HepG2 (cell line): ENCODE data around the gene MTX1. TPM values are rescaled to one million over a fixed set of nuclear protein-coding genes. Genes with fewer than 3 reads are reported as not detected.

Experiments
- CTCF ChIP-seq: sonication (generic); formaldehyde crosslinking; IDR thresholded peaks from 2 replicates; pipeline ENCODE4 v1.5.0; 2020; ENCODE audit warnings: mild to moderate bottlenecking, missing genetic modification reagents, moderate library complexity
- KAT8 ChIP-seq: IDR thresholded peaks from 2 replicates; pipeline ENCODE4 v1.6.1; 2016; ENCODE audit warnings: missing genetic modification reagents, missing compliant biosample characterization
- NFYB ChIP-seq: sonication (generic); formaldehyde crosslinking; IDR thresholded peaks from 2 replicates; pipeline ENCODE4 v1.4.0; 2020; ENCODE audit warnings: missing genetic modification reagents
- PCBP1 ChIP-seq: fragments of 200-400 bp; formaldehyde crosslinking; IDR thresholded peaks from 2 replicates; pipeline ENCODE4 v1.6.1; 2017; ENCODE audit warnings: mild to moderate bottlenecking, low read depth, low read length, borderline replicate concordance
- RAD21 ChIP-seq: fragments of 450-650 bp; formaldehyde crosslinking; IDR thresholded peaks from 2 replicates; pipeline ENCODE4 v1.5.0; 2020; ENCODE audit warnings: mild to moderate bottlenecking
- SUZ12 ChIP-seq: fragments of 150-350 bp; IDR thresholded peaks from 2 replicates; pipeline ENCODE4 v1.6.1; 2014; ENCODE audit warnings: low read depth, low read length
- ZC3H4 ChIP-seq: sonication (generic); formaldehyde crosslinking; IDR thresholded peaks from 2 replicates; pipeline ENCODE4 v1.4.0; 2020; ENCODE audit warnings: missing genetic modification reagents, borderline replicate concordance
- ZEB1 ChIP-seq: IDR thresholded peaks from 2 replicates; pipeline ENCODE4 v1.6.1; 2012; ENCODE audit warnings: mild to moderate bottlenecking, low read depth, inconsistent platforms; ENCODE audit not compliant: insufficient replicate concordance
- ZNF142 ChIP-seq: sonication (generic); formaldehyde crosslinking; IDR thresholded peaks from 2 replicates; pipeline ENCODE4 v1.4.0; 2020; ENCODE audit warnings: missing genetic modification reagents
- ZNF234 ChIP-seq: sonication (generic); formaldehyde crosslinking; conservative IDR thresholded peaks from 2 replicates; pipeline ENCODE4 v1.5.1; 2020; ENCODE audit warnings: mild to moderate bottlenecking, missing genetic modification reagents
- ZNF276 ChIP-seq: sonication (generic); formaldehyde crosslinking; IDR thresholded peaks from 2 replicates; pipeline ENCODE4 v1.4.0; 2020; ENCODE audit warnings: mild to moderate bottlenecking, low read depth, missing genetic modification reagents
- ZNF432 ChIP-seq: sonication (generic); formaldehyde crosslinking; IDR thresholded peaks from 2 replicates; pipeline ENCODE4 v1.5.0; 2020; ENCODE audit warnings: missing genetic modification reagents, mild to moderate bottlenecking, borderline replicate concordance
- ZNF512 ChIP-seq: sonication (generic); formaldehyde crosslinking; IDR thresholded peaks from 2 replicates; pipeline ENCODE4 v1.4.0; 2020; ENCODE audit warnings: mild to moderate bottlenecking, missing genetic modification reagents
- ZSCAN29 ChIP-seq: sonication (generic); formaldehyde crosslinking; conservative IDR thresholded peaks from 2 replicates; pipeline ENCODE4 v1.4.0; 2020; ENCODE audit warnings: mild to moderate bottlenecking, missing genetic modification reagents
- ZSCAN31 ChIP-seq: sonication (generic); formaldehyde crosslinking; IDR thresholded peaks from 2 replicates; pipeline ENCODE4 v1.5.0; 2020; ENCODE audit warnings: low read depth, mild to moderate bottlenecking, missing genetic modification reagents
- polyA plus RNA-seq, 8 experiments: library from polyadenylated mRNA; depleted of rRNA in 3 of 8; stranded (reverse) in 7 of 8; unstranded in 1 of 8; fragments of >200 nt; fragmentation: Illumina TruSeq in 4 of 8; extraction: Trizol in 4 of 8; gene quantifications; 2 replicates each; pipeline versions ENCODE4 v1.2.1 to v1.2.3, GENCODE V29; 2011 to 2016; ENCODE audit warnings: low read depth in 4 of 8, missing spikeins in 1 of 8, mixed read lengths in 1 of 8; ENCODE audit not compliant: insufficient read depth in 1 of 8
- total RNA-seq, 5 experiments: library from RNA; depleted of rRNA; stranded (reverse); fragments of >200 nt; fragmentation: Illumina TruSeq; extraction: Trizol; gene quantifications; 2 replicates each; pipeline ENCODE4 v1.2.3, GENCODE V29; 2016; ENCODE audit warnings: low read depth in 1 of 5

The MTX1 gene
- total and polyA plus RNA-seq, 2 of the 13 experiments (the other 11 are each of a cell fraction or from before 2014, with no cell fraction given) = 64.5 to 72.6 TPM

GRCh38 chr1:155193275-155193990 lies 15.1 kb upstream of the MTX1 start (continued):
- TF ChIP-seq ZNF432 (no peak), CTCF (CRISPR knock-in tag) (peak; percentile 96), SUZ12 (no peak), ZNF276 (CRISPR knock-in tag) (no peak), ZEB1 (no peak), KAT8 (CRISPR knock-in tag) (peak; percentile 56; the same call in 1 of the 2 replicates), ZNF142 (CRISPR knock-in tag) (no peak), ZSCAN29 (CRISPR knock-in tag) (no peak), RAD21 (no peak; the same call in 1 of the 2 replicates), PCBP1 (no peak), NFYB (no peak), ZNF234 (no peak), ZSCAN31 (CRISPR knock-in tag) (no peak), ZC3H4 (CRISPR knock-in tag) (no peak), ZNF512 (CRISPR knock-in tag) (no peak)
